HUES6 (cell line): ENCODE results near the gene LRRC7.

Experiments used
- H3K27ac ChIP-seq: 2 replicates; pipeline ENCODE4 v1.7.0; 2013; ENCODE audit warnings: low read depth, mild to moderate bottlenecking, low read length, inconsistent platforms
- H3K27me3 ChIP-seq: 2 replicates; pipeline ENCODE4 v1.6.1; 2013; ENCODE audit warnings: low read length; ENCODE audit not compliant: control insufficient read depth, insufficient read depth
- H3K36me3 ChIP-seq: 2 replicates; pipeline ENCODE4 v1.6.1; 2013; ENCODE audit warnings: low read length; ENCODE audit not compliant: control insufficient read depth, insufficient read depth
- H3K4me1 ChIP-seq: 2 replicates; pipeline ENCODE4 v1.6.1; 2013; ENCODE audit warnings: low read length; ENCODE audit not compliant: control insufficient read depth, insufficient read depth
- H3K4me3 ChIP-seq: 2 replicates; pipeline ENCODE4 v1.5.1; 2013; ENCODE audit warnings: low read depth, low read length
- H3K9ac ChIP-seq: one replicate; pipeline ENCODE4 v1.6.1; 2013; ENCODE audit warnings: mild to moderate bottlenecking, low read length
- H3K9me3 ChIP-seq: 2 replicates; pipeline ENCODE4 v1.6.1; 2013; ENCODE audit warnings: low read depth, low read length; ENCODE audit not compliant: control insufficient read depth, insufficient read depth

LRRC7 gene

GRCh38 chr1:69567652-69568420 lies at the start of gene LRRC7:
Gene LRRC7, plus strand, starts transcription at chr1:69567922. Its CDS starts 718 bp downstream, at chr1:69568640.
- Histone ChIP-seq H3K36me3 (no peaks in the 10 kb centered on the region), H3K27ac (no peak within 1 kb of the TSS), H3K27me3 (peaks cover 90% of the 10 kb centered on the region), H3K4me1 (peaks cover 9% of the 10 kb centered on the region), H3K9me3 (peaks cover 3% of the 10 kb centered on the region; the same call in 1 of the 2 replicates), H3K9ac (peak within 1 kb of the TSS; percentile 31), H3K4me3 (peak within 1 kb of the TSS; percentile 85)

- no peak overlapping the region for H3K4me3 ChIP-seq
- no peaks in the 10 kb centered on the region for H3K9me3 ChIP-seq
- H3K4me1 ChIP-seq, result no peaks in the 10 kb centered on the region
- no peaks in the 10 kb centered on the region for H3K36me3 ChIP-seq
- H3K27ac ChIP-seq, result no peak overlapping the region
- H3K27me3 ChIP-seq, result no peaks in the 10 kb centered on the region
- no peak overlapping the region for H3K9ac ChIP-seq
Measured at GRCh38 chr1:69519006-69519405, 48.7 kb upstream of the LRRC7 start.

- no peaks in the 10 kb centered on the region for H3K4me1 ChIP-seq
- no peaks in the 10 kb centered on the region for H3K27me3 ChIP-seq
Measured at GRCh38 chr1:69520326-69520725, 47.4 kb upstream of the LRRC7 start.

GRCh38 chr1:69523032-69523431 lies 44.7 kb upstream of the LRRC7 start:
- H3K27me3 ChIP-seq, result no peaks in the 10 kb centered on the region
- H3K9ac ChIP-seq, result no peak overlapping the region
- no peaks in the 10 kb centered on the region for H3K36me3 ChIP-seq
- no peaks in the 10 kb centered on the region for H3K4me1 ChIP-seq
- no peaks in the 10 kb centered on the region for H3K9me3 ChIP-seq
- no peak overlapping the region for H3K27ac ChIP-seq
- no peak overlapping the region for H3K4me3 ChIP-seq

More at GRCh38 chr1:69520326-69520725, 47.4 kb upstream of the LRRC7 start:
- Histone ChIP-seq H3K36me3 (no peaks in the 10 kb centered on the region), H3K4me3 (no peak overlapping the region), H3K9ac (no peak overlapping the region), H3K27ac (no peak overlapping the region), H3K9me3 (no peaks in the 10 kb centered on the region)

GRCh38 chr1:69523461-69523860 lies 44.3 kb upstream of the LRRC7 start:
- Histone ChIP-seq H3K4me1 (no peaks in the 10 kb centered on the region), H3K36me3 (no peaks in the 10 kb centered on the region), H3K27me3 (no peaks in the 10 kb centered on the region), H3K9me3 (no peaks in the 10 kb centered on the region), H3K27ac (no peak overlapping the region), H3K4me3 (no peak overlapping the region), H3K9ac (no peak overlapping the region)

GRCh38 chr1:69524015-69524414 lies 43.7 kb upstream of the LRRC7 start:
- H3K27me3 ChIP-seq, result no peaks in the 10 kb centered on the region
- no peaks in the 10 kb centered on the region for H3K9me3 ChIP-seq
- H3K27ac ChIP-seq, result no peak overlapping the region
- H3K36me3 ChIP-seq, result no peaks in the 10 kb centered on the region
- no peak overlapping the region for H3K9ac ChIP-seq
- H3K4me1 ChIP-seq, result no peaks in the 10 kb centered on the region
- H3K4me3 ChIP-seq, result no peak overlapping the region

- Histone ChIP-seq H3K27me3 (no peaks in the 10 kb centered on the region), H3K9me3 (no peaks in the 10 kb centered on the region), H3K9ac (no peak overlapping the region), H3K4me1 (no peaks in the 10 kb centered on the region), H3K27ac (no peak overlapping the region), H3K36me3 (no peaks in the 10 kb centered on the region), H3K4me3 (no peak overlapping the region)
Measured at GRCh38 chr1:69527273-69527672, 40.4 kb upstream of the LRRC7 start.

GRCh38 chr1:69528376-69528775 lies 39.3 kb upstream of the LRRC7 start:
- Histone ChIP-seq H3K36me3 (no peaks in the 10 kb centered on the region), H3K4me3 (no peak overlapping the region), H3K9me3 (no peaks in the 10 kb centered on the region), H3K4me1 (no peaks in the 10 kb centered on the region), H3K9ac (no peak overlapping the region), H3K27ac (no peak overlapping the region), H3K27me3 (no peaks in the 10 kb centered on the region)

GRCh38 chr1:69533343-69533742 lies 34.4 kb upstream of the LRRC7 start:
- H3K27ac ChIP-seq, result no peak overlapping the region
- H3K36me3 ChIP-seq, result no peaks in the 10 kb centered on the region
- H3K9ac ChIP-seq, result no peak overlapping the region
- no peak overlapping the region for H3K4me3 ChIP-seq
- no peaks in the 10 kb centered on the region for H3K4me1 ChIP-seq
- no peaks in the 10 kb centered on the region for H3K27me3 ChIP-seq
- H3K9me3 ChIP-seq, result no peaks in the 10 kb centered on the region

GRCh38 chr1:69534829-69535228 lies 32.9 kb upstream of the LRRC7 start:
- Histone ChIP-seq H3K27me3 (no peaks in the 10 kb centered on the region), H3K4me1 (no peaks in the 10 kb centered on the region), H3K36me3 (no peaks in the 10 kb centered on the region), H3K9ac (no peak overlapping the region), H3K4me3 (no peak overlapping the region), H3K9me3 (no peaks in the 10 kb centered on the region), H3K27ac (no peak overlapping the region)

- Histone ChIP-seq H3K9me3 (no peaks in the 10 kb centered on the region), H3K9ac (no peak overlapping the region), H3K4me1 (no peaks in the 10 kb centered on the region), H3K36me3 (no peaks in the 10 kb centered on the region), H3K27me3 (no peaks in the 10 kb centered on the region), H3K27ac (no peak overlapping the region), H3K4me3 (no peak overlapping the region)
Measured at GRCh38 chr1:69535490-69535889, 32.2 kb upstream of the LRRC7 start.
